ENCODE results near the gene GFOD1.
"Not testable (repeated sequence)": the region's sequence is repeated elsewhere in the genome, so short reads cannot be mapped to it uniquely, and the experiment has no call there.

Gene GFOD1

DNA sequence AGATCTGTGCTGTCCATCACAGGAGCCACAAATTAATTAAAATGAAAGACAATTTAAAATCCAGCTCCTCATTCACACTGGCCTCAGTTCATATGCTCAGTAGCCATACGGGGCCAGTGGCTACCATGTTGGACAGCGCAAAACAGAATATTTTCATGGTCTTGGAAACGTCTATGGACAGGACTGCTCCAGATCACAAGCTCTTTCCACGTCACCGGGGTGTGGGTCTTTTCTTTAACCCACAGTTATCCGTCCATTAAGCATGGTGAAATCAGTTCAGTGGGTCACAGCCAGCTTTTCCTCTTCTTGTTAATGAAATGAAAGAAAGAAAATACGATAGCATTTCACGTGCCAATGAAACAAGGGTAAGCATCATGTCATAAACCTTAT lies 24.1 kb downstream of the GFOD1 start:
- DNase-seq, result no peak

DNA sequence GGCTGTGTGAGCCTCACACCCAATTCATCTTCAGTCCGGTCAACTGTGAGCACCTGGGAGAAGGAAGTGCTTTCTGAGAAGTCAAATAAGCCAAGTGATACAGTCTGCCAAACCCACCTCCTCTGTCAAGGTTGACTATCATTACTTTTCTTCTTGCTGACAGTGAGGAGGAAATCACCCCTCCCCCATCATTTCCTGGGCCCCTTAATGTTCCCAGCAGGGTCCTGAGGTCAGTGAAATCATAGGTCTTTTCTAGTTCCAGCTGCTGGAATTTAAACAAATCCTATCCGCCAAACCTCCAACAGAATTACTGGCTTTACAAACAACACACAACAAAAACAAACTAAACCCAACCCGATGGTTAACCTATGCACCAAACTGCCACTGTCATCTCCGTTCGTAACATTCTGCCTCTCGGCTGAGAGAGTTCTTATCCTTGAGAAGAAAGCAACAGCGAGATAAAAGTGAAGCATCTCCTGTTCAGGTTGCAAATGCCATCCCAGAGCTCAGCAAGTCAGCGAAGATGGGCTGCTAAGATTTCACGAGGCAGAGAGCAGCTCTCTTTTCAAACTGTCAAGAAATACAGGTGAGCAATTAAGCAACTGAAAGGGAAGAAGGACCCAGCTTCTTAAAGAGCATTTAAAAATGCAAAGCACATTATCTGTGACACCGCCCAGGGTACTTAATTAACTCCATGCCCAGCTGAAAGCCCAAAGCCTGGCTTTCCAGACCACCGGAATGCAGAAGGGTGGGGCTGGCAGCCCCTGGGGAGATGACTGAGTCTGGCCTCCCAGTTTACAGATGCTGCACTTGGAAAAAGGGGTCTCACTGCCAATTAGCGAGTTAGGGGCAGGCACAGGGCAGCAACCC lies 24.7 kb downstream of the GFOD1 start:
- no peak for DNase-seq

DNA sequence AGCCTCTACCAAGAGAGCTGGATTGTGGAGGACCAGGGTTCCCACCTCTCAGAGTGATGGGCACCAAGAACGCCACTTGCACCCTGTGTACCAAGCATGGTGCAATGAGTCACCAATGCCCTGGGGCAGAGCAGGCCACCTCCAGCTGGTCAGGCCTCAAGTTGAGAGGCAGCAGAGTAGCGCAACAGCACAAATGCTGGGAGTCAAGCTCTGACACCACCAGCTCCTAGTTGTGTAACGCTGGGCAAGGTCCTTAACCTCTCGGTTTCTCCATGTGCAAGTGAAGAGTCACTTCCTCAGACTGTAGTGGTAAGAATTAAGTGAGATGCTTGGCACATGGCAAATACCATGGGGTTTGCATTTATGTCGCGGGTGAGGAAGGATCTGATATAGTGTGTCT lies 25.6 kb downstream of the GFOD1 start:
- DNase-seq, result no peak

DNA sequence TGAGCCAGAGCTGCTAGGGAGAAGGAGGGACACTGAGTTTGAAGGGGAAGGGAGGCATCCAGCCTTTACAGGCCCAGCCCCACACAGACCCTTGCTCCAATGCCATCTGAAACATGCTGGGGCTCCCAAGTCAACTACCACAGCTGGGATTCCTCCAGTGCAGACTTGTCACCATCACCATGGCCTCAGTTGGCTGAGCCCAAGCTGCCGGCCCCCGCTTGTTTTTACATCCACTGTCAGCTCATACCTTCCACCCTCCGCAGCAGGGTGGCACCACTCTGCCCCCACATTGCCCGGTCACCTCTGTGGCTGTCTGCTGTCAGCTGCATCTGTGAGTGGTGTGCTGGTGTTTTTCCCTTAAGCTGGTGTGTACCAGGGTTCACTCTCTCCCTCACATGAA lies 26.1 kb downstream of the GFOD1 start:
- DNase-seq, result no peak

DNA sequence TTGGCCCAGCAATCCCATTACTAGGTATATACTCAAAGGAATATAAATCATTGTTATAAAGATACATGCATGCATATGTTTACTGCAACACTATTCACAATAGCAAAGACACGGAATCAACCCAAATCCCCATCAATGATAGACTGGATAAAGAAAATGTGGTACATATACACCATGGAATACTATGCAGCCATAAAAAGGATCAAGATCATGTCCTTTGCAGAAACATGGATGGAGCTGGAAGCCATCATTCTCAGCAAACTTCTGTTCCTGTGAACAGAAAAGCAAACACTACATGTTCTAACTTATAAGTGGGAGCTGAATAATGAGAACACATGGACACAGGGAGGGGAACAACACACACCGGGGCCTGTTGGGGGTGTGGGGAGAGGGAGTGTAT lies 27.1 kb downstream of the GFOD1 start:
- not testable (repeated sequence) for DNase-seq

GRCh38 chr6:13457577-13457976 lies 29.8 kb downstream of the GFOD1 start:
- no peak for DNase-seq

- no peak for DNase-seq
These were observed 31.8 kb downstream of the GFOD1 start for GRCh38 chr6:13455552-13455966.

GRCh38 chr6:13454286-13455221 lies 32.8 kb downstream of the GFOD1 start:
- DNase-seq, result peak; percentile 69

DNA sequence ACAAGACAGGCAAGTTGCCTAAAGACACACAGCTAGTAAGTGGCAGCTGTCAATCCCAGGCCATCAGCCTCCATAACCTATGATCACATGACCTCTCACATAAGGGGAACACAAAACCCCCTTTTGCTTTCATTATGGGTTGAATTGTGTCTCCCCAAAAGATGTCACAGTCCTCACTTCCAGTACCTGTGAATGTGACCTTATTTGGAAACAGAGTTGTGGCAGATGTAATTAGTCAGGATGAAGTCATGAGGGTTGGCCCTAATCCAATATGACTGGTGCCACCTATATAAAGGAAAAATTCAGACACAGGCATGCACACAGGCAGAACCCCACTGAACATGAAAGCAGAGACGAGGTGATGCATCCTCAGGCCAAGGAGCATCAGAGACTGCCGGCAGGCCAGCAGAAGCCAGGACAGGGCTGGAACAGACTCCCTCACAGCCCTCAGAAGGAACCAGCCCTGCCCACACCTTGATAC lies 33.6 kb downstream of the GFOD1 start:
- DNase-seq, result peak; percentile 29

DNA sequence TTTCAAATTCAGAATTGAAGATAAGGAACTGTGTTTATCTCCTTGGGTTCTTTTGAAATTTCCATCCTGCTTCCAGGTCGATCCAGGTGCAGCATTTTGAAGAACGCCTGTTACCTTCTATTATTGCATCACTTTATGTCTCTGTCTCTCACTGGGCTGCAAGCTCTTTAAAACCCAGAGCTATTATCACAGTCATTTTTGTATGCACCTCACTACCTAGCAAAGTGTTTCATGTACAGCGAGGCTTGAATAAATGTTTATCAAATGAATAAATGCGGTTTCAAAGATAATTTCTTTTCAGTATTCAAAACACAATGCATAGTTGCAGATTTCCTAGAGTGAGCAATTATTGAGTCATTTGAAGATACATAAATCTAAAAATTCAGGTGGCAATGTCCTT lies 34.2 kb downstream of the GFOD1 start:
- DNase-seq, result no peak

- no peak for DNase-seq
These were observed 34.9 kb downstream of the GFOD1 start for GRCh38 chr6:13452346-13453117.

- no peak for DNase-seq
These were observed 36.1 kb downstream of the GFOD1 start for GRCh38 chr6:13451181-13451895.

GRCh38 chr6:13450628-13451027 lies 36.8 kb downstream of the GFOD1 start:
- no peak for DNase-seq

DNA sequence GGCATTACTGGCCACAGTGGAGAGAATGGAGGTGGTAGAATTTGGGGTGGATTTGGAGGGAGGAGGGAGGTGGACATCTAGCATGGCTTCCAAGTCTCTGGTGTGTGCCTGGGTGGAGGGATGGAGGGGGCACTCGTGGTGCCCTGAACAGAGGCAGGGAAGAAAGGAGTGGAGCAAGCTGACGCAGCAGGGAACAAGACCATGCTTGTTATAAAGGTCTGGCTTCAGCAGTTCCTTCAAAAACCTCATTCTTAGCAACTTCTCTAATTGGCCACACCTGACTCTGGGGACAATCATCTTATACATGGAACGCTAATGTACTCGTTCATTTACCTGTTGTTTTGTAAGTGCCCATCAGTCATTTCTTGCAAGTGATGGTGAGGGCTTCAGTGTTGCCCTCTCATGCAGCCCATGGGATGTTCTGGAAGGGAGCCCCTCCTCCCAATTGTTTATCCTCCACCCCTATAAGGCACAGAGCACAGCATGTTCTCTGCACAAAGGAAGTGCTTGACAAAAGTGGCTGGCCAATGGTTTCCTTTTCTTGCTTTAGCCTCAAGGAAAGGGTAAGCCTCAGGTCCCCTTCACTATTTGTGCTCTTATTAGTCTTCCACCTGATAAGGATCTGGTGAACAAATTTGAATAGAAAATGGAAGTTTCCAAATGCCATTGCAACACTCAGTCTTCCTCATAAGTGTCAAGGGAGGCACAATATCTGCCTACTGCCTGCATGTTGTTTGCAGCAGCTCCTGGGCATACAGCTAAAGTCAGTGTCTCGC lies 39.3 kb downstream of the GFOD1 start:
- DNase-seq, result no peak

- no peak for DNase-seq
These were observed 41.0 kb downstream of the GFOD1 start for GRCh38 chr6:13446381-13446780.

GRCh38 chr6:13445744-13446115 lies 41.7 kb downstream of the GFOD1 start:
- no peak for DNase-seq

DNA sequence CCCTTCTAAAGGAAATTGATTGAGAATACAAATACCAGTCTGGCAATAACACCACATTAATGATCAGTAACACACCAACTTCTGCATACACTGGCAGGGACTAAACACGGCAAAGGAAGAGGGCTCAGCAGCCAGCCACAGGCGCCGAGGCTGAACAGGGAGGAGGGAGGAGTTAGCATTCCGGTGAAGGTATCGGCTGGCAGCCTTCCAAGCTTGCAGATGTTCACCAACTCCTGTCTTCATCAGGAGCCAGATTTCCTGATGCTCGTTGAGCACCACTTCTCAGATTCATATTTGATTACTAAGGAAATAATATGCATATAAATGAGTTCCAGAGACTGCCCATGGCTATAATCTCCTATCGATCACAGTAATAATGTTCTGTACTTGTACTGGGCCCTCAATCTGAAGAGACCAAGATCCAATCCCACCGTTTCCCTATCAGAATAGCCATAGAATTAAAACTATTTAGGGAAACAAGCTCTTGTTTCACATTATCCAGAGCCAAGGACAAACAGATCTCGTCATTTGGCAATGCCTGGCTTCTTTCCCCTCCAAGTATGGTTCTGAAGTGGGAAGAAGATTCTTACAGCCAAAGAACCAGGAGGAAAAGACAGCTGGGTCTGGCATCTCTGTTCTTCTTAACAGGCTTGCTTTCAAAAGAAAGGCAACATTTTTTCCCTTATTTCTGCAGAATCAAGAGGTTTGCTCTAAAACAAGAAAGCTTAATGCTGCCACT lies 42.2 kb downstream of the GFOD1 start:
- DNase-seq, result no peak

DNA sequence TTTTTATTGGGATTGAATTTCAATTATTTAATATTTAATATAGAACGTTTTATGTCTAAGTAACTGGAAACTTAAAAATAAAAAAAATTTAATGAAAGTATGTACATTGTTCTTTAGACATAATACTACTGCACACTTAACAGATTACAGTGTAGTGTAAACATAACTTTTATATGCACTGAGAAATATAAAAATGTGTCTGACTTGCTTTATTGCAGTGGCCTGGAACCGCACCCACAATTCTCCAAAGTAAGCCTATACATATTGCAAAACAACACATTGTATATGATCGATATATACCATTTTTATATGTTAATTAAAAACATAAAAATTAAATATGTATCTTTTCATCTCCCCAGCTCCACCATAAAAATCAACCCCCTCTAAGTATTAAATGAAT lies 42.8 kb downstream of the GFOD1 start:
- no peak for DNase-seq

DNA sequence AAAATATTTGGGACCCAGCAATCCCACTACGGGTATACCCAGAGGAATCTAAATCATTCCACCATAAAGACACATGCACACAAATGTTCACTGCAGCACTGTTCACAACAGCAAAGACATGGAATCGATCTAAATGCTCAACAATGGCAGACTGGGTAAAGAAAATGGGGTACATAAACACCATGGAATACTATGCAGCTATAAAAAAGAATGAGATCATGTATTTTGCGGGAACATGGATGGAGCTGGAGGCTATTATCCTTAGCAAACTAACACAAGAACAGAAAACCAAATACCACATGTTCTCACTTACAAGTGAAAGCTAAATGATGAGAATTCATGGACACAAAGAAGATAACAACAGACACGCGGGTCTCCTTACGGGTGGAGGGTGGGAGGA lies 43.4 kb downstream of the GFOD1 start:
- DNase-seq, result not testable (repeated sequence)

- DNase-seq, result no peak
These were observed 45.6 kb downstream of the GFOD1 start for GRCh38 chr6:13441778-13442177.

DNA sequence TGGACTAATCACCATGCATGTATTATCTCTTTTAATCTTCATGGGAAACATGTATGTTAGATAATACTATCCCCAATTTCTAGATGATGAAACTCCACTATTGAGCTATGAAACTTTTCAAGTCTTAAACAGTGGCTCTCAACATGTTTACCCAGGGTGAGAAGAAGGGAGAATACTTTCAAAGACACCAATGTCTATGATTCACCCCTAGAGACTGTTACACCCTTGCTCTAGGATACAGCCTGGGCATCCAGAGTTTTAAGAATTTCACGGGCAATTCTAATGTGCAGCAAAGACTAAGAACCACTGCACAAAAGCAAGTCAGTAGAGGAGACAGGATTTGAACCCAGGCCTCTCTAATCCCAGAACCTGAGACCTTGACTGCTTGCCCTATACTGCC lies 47.8 kb downstream of the GFOD1 start:
- DNase-seq, result no peak

Measured in stimulated activated CD4-positive, alpha-beta T cell treated with anti-CD3 and anti-CD28 coated beads, Interleukin-12 subunit alpha, Interleukin-12 subunit beta, amount 100 ng/mL, for 4 hours (primary cell).